Lower leg skin (tissue), 4 donors: ENCODE results near the gene IFT172. TPM values are rescaled to one million over a fixed set of nuclear protein-coding genes. Genes with fewer than 3 reads are reported as not detected.

Source experiments
- DNase-seq, 2 donors: peaks; one replicate each; pipeline ENCODE4 v3.0.0-alpha.2; 2019; ENCODE audit warnings: low spot score in 2 of 2
- H3K4me3 ChIP-seq: fragments of 200-600 bp; sonication (generic); 2 replicates; pipeline ENCODE4 v1.5.1; 2017; ENCODE audit warnings: mild to moderate bottlenecking, low read depth; ENCODE audit not compliant: poor library complexity, severe bottlenecking
- POLR2A ChIP-seq, 2 donors: fragments of 450-650 bp; IDR thresholded peaks; one replicate each; pipeline ENCODE4 v1.6.1; 2016 to 2017; ENCODE audit warnings: antibody characterized with exemption in 2 of 2, mild to moderate bottlenecking in 1 of 2, moderate library complexity in 1 of 2
- WGBS, 2 donors: methylation state at CpG; one replicate each; pipeline ENCODE4 v1.1.5; 2018; 5-methylcytosine and 5-hydroxymethylcytosine counted together
- intact Hi-C: fragments of 100-400 bp; cut with DNase I; formaldehyde crosslinking; loops from one replicate; pipeline ENCODE4 v1.15.0; 2023; ENCODE audit warnings: low total_unique reads
- total RNA-seq, 4 donors: library from RNA; depleted of rRNA; stranded (reverse); fragments of >200 nt; gene quantifications; one replicate each; pipeline ENCODE4 v1.1.0, GENCODE V29; 2016
- TF ChIP-seq, protein P1 (sequence below), 3 donors: fragments of 450-650 bp; IDR thresholded peaks; one replicate each; pipeline ENCODE4 v1.5.1; 2016; ENCODE audit warnings: antibody characterized with exemption in 3 of 3, mild to moderate bottlenecking in 3 of 3, moderate library complexity in 2 of 3

IFT172 gene
- total RNA-seq, 4 donors from 2014 or later, result 13.2 to 18.8 (median 14.4) TPM

DNA sequence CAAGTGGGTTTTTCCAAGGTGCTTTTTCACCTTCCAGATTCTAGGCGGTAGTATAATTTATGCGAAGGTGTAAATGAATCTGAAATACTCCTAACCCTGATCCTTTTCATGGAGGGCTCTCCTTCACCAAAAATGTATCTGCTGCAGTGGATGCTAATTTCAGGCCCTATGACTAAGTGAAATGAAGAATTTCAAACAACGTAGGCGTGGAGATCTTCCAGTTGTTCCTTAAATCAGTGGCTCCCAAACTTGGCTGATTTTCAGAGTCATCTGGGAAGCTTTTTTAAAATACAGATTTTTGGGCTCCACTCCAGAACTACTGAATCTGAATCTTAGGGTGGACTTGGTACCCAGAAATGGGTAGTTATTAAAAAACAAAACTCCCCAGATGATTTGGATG lies 12.6 kb upstream of the IFT172 start:
- TF ChIP-seq POLR2A (IDR thresholded peaks at IDR 0.05), result no peak
- TF ChIP-seq, protein P1, sequence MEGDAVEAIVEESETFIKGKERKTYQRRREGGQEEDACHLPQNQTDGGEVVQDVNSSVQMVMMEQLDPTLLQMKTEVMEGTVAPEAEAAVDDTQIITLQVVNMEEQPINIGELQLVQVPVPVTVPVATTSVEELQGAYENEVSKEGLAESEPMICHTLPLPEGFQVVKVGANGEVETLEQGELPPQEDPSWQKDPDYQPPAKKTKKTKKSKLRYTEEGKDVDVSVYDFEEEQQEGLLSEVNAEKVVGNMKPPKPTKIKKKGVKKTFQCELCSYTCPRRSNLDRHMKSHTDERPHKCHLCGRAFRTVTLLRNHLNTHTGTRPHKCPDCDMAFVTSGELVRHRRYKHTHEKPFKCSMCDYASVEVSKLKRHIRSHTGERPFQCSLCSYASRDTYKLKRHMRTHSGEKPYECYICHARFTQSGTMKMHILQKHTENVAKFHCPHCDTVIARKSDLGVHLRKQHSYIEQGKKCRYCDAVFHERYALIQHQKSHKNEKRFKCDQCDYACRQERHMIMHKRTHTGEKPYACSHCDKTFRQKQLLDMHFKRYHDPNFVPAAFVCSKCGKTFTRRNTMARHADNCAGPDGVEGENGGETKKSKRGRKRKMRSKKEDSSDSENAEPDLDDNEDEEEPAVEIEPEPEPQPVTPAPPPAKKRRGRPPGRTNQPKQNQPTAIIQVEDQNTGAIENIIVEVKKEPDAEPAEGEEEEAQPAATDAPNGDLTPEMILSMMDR (IDR thresholded peaks at IDR 0.05), result no peak
- intact Hi-C loops, result no loop called here
- no peak for DNase-seq
- no peak overlapping the region for H3K4me3 ChIP-seq
- WGBS, 2 donors, result 72 to 75% methylated on average over 4 of the region's 4 CpGs

DNA sequence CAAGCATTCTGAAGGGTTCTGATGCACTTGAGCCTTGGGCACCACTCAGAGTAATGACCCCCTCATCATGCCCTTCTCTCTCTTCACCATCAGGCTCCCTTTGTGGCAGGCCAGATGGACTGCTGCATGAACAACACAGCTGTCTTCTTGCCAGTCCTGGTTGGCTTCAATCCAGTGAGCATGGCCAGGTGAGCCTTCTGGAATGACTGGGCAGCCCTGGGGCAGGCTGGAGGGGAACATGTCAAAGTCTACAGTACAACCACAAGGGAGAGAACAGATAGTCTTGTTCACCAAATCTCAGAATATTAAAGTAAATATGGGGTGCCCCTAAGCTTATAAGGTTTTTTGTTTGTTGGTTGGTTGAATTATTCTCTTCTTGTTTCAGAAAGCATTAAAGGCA lies 11.5 kb upstream of the IFT172 start:
- intact Hi-C loops, result no loop called here
- TF ChIP-seq, protein P1 (IDR thresholded peaks at IDR 0.05), result no peak
- TF ChIP-seq POLR2A (IDR thresholded peaks at IDR 0.05), result no peak
- H3K4me3 ChIP-seq, result no peak overlapping the region
- DNase-seq, result no peak

- 80 to 86% methylated on average over 3 of the region's 3 CpGs for WGBS, 2 donors
- DNase-seq, result peak in 1 of 2 donors; percentile 20
- TF ChIP-seq POLR2A (IDR thresholded peaks at IDR 0.05), result no peak
- TF ChIP-seq, protein P1 (IDR thresholded peaks at IDR 0.05), result no peak
- no peak overlapping the region for H3K4me3 ChIP-seq
- intact Hi-C loops, result no loop called here
Measured at GRCh38 chr2:27498975-27499374, 9.4 kb upstream of the IFT172 start.

DNA sequence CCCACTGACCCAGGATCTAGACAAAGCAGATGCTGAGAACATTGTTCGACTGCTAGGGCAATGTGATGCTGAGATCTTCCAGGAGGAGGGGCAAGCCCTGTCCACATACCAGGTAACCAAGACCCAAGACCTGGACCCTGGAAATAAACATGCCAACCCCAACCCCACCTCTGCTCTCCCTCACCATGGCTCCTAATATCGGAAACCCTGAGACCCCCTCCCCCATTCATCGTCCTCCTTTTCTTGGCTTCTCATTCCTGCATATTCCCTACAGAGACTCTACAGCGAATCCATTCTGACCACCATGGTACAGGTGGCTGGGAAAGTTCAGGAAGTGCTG lies 7.7 kb upstream of the IFT172 start:
- peak in 1 of 2 donors; percentile 74 for DNase-seq
- intact Hi-C loops, result no loop called here
- TF ChIP-seq, protein P1 (IDR thresholded peaks at IDR 0.05), result no peak
- no peak for TF ChIP-seq POLR2A (IDR thresholded peaks at IDR 0.05)
- H3K4me3 ChIP-seq, result no peak overlapping the region
- WGBS, 2 donors, result 75 to 86% methylated on average over 4 of the region's 4 CpGs

GRCh38 chr2:27496357-27497287 lies 7.1 kb upstream of the IFT172 start, which contains the start of gene GCKR:
GCKR (plus strand) TSS chr2:27496839; CDS start chr2:27496905, 66 bp downstream.
- TF ChIP-seq, protein P1 (IDR thresholded peaks at IDR 0.05), result no peak
- TF ChIP-seq POLR2A (IDR thresholded peaks at IDR 0.05), result no peak
- intact Hi-C loops, result no loop called here
- no peak within 1 kb of the TSS for H3K4me3 ChIP-seq
- peak in 1 of 2 donors; percentile 72 for DNase-seq
- WGBS, 2 donors, result 79 to 81% methylated on average over 12 of the region's 12 CpGs
